HG03521 (cell line): Measurements from ENCODE around the gene NPAS3.

Experiments
- ATAC-seq: cut with Tn5 transposase; IDR thresholded peaks from one replicate; pipeline ENCODE4 v1.9.1; 2021; ENCODE audit warnings: mild to moderate bottlenecking, moderate library complexity; ENCODE audit not compliant: unreplicated experiment

The NPAS3 gene

DNA sequence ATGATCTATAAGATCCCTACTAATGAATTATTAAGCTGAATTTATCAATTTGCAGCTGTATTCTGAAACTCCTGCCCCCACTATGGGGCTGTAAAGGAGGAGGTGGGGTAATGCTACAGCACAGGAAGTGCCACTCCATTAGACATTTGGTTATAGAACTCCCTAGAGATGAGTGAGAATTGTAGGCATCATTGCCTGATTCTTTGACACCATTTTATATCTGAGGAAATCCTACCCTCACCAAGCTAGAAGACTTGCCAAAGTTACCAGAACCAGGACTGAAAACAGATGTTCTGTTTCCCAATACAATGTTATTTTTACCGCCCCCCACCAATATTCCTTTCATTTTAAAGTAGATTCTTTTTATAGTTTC, 829.8 kb downstream of the NPAS3 start:
- no peak for ATAC-seq

DNA sequence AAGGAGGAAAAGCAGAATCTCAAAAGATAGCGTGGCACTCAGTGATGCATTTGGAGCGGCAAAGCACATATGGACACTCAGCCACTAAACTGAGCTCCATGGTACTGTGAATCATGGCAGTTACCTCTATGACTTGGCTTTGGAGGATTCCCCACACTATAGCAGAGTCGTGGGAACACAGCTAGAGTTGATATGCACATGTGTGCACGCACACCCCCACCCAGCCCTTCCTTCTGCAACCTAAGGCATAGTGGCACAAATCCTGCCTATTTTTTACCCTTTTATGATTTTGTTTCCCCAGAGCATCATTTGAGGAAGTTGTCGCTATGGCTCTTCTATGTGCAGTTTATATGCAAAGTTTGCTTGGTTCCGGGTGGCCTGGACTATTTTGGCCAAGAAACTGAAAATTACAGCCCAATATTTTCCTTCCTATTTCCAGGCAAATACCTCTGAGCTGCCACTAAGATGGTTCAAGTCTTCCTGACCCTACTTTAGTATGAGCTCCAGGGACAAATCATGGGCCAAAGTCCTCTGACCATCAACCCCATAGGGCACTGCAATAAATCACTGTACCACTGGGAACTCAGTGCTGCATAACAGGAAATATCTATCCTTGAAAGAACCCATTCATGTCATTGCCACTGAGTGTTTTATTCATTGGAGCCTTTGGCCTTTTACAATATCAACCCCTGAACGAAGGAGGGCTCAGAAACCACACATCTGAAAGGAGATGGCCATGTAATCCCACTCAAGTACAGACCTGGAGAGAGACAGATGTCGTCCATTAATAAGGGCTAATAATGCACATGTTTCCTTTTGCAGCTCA, 834.7 kb downstream of the NPAS3 start:
- ATAC-seq = no peak

DNA sequence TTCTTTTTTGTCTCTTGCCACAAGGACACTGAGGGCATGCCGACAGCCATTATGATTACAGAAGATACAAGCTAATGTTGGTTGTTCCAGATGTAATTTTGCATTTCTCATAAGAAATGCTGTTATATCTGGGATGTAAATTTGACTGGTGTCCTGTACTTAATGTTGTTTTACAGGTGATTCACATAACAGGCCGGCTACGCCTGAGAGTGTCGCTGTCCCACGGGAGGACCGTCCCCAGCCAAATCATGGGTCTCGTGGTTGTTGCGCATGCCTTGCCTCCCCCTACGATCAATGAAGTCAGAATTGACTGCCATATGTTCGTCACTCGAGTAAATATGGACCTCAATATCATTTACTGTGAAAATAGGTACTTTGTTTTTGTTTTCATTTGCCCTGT, 835.5 kb downstream of the NPAS3 start:
- ATAC-seq = no peak

DNA sequence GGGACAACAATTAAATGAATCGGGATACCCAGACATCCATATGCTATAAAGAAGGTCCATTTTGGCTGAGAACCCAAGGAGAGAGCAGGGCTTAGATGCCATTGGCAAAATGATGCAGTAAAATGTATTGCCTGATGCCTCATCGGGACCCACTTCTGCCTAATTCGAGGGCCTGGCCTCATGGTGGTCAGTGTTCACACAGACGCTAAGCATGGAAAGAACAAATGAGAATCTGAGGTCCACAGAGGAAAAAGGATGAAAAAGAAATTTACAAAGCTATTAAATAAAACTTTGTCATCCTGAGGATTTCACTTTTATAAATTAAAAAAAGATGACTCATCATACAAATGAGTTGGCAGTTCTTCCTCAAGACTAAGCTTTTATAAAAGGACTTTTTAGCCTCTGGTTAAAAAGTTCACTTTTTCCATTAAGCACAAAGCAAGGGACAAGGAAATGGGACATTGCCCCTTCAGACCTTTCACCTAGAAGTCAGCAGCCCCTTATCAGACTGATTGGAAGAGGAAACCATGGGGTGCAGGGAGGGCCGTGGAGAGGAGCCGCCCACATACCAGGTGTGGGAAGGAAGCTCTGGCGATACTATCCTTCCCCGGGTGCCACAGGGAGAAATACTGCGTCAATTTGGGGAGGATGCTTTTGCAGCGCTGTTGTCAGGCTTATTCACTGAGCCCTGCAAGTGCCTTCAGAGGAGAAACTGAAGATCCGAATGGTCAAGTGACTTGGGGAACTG, 836.2 kb downstream of the NPAS3 start:
- ATAC-seq = no peak

DNA sequence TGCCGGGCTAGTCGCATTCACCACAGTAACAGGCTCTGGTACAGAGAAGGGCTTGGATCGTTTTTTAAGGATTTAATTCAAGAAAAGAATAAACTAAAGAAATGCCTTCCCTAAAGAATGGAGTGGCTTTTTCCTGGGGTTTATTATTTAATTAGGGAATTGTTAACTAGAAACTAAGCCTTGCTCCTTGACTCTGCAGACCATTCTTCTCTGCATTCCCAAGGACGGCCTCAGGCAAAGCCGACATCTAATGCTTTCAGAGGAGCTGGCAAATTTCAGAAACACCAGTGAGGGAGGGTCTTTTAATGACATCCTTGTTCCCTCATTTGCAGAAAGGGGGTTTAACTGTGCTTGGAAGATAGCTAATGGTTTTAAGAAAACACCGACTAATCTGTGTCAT, 838.2 kb downstream of the NPAS3 start:
- ATAC-seq = no peak

DNA sequence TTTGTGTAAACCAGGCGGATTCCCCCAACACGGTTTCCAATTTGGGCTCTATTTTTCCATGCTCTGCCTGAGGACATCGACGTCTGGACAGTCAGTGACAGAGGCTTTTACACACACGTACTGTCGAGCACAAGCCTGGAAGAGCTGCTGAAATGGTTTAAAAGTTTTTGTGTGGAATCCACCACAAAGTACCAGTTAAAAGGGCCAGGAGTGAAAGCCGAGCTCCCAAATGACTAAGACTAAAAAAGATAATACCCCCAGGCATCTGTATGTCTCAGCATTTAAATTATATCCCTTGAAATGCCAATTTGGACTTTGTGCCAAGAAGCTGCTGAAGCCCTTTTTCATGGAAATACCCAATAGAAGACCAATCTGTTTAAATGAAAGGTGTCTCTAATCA, 839.0 kb downstream of the NPAS3 start:
- no peak for ATAC-seq

DNA sequence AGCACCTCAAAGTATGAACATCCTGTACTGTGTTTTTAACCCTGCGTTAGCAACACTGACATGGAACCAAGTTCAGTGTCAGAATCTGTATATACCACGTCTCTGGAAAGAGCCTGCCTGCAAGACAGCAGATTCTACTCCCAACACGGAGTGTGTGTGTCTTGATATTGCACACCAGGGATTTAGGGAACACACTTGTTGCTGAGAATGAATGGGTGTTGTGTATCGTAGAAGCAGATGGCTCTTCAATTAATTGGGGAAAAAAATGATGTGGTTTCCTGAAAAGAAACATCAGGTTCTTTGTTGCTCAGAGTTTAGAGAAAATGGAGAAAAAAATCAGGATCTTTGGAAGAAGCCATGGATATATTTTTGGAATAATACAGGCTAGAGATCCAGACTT, 841.4 kb downstream of the NPAS3 start:
- ATAC-seq = no peak

DNA sequence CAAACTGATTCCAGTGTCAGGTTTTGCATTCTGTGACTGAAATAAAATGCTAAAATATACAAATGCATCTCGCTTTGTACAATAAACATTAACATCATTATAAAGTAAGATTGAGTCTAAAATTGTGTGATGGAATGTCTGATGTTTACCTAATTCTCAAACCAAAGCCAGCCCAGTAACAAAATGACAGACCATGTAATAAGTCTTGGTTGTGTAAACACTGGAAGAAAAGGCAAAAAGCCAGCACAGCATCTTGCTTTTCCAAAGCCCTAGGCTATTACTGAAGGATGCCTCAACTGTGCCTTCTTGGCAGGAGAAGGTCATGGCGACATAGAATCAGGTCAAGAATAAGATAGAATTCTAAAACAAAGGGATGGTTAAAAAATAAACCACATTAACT, 842.6 kb downstream of the NPAS3 start:
- ATAC-seq = no peak

DNA sequence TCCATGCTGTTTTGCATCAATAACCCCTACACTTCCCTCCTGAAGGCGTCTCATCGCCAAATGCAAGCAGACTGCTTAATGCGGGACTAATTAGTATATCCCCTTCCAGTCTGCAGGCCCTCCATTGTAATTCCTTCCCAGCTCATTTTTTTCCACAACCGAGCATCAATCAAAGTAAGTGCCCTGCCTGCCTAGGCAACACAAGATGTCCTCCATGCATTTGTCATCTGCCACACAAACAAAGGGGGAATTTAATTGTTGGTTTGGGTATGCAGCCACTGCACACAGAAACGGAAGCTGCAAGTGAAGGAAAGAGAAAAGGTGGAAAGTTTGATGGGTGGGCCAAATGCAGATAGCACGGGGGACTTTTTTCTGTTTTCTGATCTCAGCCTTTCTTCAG, 844.2 kb downstream of the NPAS3 start:
- no peak for ATAC-seq

DNA sequence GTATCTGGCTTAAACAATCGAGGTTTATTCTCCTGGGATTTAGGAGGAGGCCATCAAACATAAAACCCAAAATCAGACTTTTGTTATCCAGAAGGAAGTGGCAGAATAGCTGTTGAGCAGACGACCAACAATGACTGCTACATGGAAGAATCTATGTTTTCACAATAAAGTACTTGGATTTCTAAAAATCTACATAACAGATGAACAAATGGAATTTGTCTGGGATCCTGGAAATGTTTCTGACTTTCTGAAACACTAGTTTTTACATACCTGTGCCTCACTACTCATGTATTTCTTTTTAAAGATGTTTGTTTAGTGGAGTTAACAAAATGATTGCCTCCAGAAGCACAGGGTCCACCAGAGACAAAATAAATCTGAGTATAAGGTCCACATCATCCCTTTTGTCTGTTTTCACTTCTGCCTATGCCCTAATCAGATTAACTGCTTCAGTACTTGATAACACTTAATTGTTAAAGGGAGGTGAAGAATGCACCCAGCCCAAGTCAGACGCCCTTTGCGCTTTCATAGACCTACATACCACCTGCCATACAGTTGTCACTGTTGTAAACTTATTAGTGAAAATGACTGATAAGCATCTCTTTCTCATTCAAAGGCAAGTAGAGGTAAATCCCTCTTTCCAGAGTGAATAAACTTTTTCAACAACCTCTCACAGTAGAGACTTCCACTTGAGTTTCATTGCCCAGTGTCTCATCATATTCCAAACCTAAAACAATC, 847.6 kb downstream of the NPAS3 start:
- no peak for ATAC-seq

DNA sequence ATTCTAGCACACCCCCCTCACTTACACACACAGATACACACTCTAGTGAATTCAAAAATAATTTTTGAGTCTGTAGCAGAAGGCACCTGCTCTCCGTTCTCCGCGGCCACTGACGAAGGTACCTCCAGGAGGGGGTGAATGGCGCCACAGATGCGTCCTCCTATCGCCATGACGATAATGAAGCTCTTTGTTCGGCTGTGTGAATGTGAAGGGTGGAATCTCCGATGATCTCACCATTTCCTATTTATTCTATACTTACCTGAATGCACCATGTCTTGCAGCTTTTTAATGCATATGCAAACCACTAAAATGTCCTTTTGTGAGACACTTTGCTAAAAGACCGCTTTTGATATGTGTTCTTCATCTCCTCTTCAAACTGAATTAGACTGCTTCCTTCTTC, 849.5 kb downstream of the NPAS3 start:
- ATAC-seq = no peak

DNA sequence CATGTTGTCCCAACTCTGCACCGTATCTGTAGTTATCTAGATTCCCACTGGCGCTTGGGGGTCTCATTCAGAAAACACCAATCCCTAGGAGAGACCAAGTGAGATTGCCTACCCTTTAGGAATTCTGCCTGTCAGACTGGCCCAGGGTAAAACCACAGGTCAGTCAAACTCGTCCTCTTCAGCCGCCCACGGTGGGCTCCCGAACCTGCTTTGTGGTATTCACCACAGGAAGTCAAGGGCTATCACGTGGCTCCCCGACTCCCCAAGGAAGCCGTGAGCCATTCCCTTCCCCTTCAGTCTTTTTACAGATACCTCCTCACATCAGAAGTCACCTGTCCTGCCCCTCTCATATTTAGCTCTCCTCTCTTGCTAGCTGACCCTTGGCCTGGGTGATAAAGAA, 852.3 kb downstream of the NPAS3 start:
- ATAC-seq = no peak

DNA sequence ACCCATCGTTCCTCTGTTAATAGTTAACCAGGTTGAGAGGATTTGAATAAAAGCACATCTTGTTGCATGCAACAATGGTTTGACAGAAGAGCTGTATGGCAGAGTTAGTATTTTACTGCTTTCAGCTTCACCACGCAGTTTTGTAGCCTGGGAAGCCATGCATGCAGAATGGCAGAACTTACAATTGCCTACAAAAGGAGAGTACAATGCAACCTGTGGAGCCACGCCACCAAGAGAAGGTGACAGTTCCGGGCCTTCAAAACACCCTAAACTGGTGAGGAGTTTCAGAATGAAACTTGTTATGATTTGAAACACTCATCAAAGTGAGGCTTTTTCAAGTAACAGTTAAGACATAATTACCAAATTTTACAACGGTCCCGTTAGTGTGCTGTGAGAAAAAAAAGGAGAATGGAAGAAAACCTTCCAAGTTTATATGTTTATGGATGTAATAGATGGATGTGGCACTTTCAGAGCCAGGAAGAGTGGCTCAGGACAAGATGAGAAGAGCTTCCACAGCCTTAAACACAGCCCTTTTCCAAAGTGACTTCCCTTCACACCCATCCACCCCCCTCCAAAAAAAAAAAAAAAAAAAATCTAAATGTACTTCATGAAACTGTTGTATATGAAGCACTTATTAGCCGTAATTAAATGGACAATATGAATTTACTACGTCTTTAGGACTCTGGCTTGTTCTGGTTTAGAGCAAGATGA, 853.5 kb downstream of the NPAS3 start:
- ATAC-seq = peak; percentile 54

DNA sequence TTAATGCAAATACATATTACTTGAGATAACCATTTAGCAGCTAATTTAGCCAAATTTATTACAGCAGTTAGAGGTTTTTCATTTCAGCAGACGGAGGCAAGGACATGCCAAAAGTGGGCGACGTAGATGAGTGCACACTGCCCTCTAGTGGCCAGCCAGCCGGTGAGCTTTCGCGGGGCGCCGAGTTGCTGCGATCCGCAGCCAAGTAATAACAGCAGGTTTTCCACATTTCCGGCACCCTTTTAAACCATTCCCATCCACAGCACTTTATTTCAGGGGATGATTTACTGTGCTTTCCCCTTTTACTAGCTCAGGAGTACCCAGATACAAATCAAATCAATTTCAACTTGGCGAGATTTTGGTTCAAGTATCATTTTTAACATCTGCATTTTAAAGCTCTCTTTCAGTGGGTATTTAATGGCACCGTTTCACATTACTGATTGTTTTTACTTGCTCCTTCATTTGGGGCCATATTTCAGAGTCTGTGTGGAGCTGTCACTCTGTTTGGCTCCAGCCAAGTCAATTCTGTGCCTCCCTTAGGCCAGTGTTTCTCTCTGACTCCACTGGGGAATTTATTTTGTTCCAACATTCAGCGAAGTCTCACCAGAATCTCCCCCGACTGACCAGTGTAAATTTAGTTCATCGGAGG, 854.2 kb downstream of the NPAS3 start:
- ATAC-seq = peak; percentile 61

DNA sequence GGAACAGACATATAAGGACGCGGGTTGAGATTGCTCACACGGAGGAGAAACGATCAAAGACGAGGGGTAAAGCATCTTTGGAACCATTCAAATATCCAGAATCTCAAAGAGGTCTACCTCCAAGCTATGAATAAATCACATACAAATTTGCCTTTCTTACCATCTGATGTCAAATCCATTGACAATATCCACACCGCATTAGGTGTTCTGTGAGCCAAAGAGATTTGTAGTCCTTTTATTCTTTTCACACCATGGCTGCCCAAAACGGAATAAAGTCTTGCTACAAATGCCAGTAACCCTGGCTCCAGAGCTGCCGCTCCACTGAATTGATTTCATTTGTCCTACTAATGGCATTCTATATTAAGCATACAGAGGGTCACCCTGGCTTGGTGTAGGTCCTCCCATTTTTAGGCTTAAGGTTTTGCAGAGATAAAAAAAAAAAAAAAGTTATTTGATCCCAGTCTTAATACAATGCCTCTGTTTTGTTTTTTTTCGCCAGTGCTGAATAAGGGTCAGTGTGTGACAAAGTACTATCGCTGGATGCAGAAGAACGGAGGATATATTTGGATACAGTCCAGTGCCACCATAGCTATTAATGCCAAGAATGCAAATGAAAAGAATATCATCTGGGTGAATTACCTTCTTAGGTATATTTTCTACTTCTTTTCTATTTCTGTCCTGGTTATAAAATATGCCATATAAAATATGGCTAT, 854.9 kb downstream of the NPAS3 start:
- ATAC-seq = no peak

DNA sequence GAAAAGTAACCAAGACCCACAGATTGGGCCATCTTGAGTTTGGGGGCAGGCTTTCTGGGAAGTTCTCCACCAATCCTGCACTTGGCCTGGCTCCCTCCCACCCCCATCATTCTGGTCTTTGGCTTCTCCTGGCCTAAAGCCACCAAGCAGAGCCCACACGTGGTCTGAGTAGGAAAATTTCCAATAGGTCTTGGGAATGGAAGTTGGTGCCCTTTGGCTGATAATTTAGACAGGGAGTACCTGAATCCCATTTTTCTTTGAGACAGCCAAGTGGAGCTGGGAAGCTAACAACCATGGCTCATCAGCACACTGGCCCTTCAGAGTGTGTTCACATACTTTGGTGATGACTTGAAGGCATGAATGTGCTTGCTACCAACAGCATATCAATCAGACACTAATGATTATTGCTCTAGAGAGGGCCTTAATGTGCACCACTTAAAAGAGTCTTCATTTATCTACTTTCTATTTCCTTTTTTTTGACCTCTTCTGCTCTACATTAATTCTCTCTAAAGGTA, 856.2 kb downstream of the NPAS3 start:
- ATAC-seq = no peak

DNA sequence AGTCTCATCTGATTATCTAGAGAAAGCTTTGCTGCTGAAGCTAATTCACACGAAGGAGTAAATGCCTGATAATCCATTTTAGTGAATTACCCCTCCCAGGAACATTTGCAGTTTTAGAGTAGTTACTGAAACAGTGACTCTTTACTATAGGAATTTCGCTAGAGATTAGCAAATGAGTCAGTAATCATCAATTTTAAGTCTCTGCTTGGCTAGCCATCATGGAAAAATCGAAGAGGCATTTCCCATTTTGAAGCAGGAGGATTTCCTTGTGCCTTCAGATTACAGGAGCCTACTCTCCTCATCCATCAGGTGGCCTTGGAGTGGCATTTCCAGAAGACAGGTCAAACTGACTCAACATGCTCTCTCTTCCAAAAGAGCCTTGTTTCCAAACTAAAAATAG, 857.7 kb downstream of the NPAS3 start:
- ATAC-seq = no peak

DNA sequence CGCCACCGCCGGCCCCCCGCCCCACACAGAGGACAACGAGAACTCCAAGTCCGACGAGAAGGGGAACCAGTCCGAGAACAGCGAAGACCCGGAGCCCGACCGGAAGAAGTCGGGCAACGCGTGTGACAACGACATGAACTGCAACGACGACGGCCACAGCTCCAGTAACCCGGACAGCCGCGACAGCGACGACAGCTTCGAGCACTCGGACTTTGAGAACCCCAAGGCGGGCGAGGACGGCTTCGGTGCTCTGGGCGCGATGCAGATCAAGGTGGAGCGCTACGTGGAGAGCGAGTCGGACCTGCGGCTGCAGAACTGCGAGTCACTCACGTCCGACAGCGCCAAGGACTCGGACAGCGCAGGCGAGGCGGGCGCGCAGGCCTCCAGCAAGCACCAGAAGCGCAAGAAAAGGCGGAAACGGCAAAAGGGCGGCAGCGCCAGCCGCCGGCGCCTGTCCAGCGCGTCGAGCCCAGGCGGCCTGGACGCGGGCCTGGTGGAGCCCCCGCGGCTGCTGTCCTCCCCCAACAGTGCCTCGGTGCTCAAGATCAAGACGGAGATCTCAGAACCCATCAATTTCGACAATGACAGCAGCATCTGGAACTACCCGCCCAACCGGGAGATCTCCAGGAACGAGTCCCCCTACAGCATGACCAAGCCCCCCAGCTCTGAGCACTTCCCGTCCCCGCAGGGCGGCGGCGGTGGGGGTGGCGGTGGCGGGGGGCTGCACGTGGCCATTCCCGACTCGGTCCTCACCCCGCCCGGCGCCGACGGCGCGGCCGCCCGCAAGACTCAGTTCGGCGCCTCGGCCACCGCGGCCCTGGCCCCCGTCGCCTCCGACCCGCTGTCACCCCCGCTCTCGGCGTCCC, 861.3 kb downstream of the NPAS3 start:
- ATAC-seq = no peak

DNA sequence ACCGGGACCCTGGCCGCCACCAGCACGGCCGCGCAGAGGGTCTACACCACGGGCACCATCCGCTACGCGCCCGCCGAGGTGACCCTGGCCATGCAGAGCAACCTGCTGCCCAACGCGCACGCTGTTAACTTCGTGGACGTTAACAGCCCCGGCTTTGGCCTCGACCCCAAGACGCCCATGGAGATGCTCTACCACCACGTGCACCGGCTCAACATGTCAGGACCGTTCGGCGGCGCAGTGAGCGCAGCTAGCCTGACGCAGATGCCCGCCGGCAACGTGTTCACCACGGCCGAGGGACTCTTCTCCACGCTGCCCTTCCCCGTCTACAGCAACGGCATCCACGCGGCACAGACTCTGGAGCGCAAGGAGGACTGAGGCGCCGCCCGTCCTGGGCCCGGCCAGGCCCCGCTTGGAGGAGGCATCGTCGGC, 862.1 kb downstream of the NPAS3 start:
- no peak for ATAC-seq
